Putamen (tissue), 1 donor: ENCODE data around the gene S100A8.

ENCODE experiments used
- DNase-seq: peaks from one replicate; pipeline ENCODE4 v3.0.0-alpha.2; 2016; ENCODE audit warnings: low spot score

Gene S100A8

DNA sequence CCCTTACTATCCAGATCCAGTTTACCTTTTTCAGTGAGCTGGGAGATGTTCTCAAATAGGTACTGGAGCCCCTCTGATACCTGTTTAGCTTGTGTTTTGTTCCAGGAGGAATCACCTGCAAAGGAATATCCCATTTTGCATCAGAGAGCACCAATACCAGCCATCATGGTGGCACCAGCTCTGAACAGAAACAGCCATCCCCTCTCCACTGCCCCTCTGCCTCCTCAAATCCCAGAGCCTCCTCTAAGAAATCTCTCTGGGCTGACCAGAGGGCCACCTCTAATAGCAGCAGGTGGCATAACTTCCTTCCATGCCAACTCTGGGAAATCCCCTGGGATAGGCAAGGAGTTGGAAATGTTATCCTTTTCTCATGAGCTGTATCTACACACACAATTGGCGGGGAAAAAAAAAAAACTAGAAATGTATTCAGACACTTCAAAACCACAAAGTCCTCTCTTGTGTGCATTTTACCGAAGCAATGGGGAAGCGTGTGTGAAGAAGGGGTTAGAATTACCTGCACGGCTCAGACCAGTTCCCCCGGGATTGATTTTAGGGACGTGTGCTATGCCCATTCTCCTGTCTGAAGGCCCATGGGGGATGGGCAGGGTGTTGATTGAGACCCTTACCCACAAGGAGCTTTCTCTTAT lies 44.7 kb downstream of the S100A8 start:
- no peak for DNase-seq

DNA sequence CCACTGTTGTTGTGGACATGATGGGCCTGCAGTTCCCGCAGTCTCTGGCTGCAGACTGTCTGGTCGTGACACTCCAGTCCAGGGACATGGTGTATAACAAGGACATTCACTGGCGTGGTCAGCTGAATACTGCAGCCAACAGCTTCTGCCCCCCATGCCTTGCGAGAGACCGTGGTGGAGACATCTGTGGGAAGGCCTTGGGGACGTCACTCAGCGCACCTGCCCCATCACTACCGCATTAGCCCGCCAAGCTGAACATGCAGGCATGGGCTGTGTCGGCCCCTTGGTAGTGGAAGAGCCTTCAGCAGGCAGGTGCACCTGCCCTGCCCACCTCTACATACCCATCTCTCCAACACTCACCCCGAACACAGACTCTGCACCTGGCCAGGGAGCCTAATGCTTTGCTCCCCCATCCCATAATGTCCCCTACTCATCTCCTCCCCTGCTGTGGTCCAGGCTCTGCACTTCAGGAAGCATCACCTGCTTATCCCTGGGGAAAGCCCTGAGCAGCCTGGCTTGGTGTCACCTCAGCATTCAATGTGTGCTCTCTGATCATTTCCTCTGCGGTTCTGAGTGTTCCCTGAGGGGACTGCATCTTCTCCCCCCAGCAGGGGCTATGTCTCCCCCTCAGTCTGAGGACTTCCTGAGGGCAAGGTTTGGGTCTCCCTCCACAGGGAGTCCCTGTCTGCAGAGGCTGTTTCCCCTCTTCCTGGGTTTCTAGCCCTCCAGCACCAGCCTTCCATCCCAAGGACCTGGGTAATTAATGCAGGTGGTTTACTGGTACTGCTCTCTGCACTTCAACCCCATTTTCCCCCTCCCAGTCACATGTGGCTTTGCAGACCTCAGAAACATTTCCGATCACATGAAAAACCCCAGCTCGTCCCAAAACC lies 45.4 kb downstream of the S100A8 start:
- DNase-seq: no peak

DNA sequence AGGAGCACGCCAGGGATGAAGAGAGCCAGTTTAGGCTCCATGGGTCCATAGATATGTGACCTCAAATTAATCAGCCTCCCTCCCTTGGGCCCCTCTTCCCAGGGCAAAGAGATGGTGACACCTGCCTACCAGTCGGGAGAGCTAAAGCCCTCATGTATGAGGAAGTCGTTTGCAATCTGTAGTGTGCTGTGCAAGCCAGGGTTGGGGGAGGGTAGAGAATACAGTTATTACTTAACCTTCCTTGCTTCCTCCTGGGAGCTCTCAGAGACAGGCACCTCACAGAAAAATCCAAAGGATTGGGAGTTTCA lies 46.2 kb downstream of the S100A8 start:
- no peak for DNase-seq

DNA sequence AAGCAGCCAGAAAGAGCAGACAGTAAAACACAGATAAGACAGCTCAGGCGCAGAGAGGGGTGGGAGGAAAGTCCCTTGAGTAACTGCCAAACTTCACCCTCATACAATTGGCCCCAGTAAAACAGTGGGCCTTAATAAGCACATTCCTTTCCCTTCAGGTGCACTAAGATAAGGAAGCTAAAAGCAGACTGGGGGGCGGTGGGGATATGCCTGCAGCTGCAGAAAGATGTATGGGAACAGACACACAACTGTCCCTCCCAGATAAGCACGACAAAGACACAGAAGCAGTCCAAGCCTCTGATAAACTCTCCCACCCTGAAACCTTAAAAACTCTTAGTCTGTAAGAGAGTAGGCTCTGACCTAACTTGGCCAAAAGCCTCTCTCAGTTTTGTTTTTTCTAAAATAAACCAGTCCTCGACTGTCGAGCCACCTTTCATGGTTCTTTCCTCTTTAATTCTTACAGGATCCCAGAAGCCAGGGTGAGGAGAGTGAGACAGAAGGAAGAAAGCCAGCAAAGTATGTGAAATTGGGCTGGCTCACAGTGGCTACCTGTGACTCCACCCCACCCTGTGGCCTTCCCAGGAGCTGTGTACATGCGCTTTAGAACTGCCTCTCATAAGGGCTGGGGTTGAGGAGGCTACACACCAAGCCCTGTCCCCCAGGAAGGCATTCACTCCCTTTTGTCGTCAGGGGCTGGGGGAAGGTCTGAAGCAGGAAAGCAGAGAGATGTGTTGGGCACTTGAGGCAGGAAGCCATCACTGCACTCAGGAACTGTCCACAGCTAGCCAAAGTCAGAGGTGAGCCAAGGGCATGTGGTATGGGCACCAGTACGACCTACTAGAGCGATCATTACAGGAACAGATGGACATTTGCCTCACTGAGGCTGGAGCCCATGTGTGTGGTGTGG lies 46.8 kb downstream of the S100A8 start:
- no peak for DNase-seq

- DNase-seq: no peak
Measured at GRCh38 chr1:153343040-153343681, 47.7 kb downstream of the S100A8 start.

DNA sequence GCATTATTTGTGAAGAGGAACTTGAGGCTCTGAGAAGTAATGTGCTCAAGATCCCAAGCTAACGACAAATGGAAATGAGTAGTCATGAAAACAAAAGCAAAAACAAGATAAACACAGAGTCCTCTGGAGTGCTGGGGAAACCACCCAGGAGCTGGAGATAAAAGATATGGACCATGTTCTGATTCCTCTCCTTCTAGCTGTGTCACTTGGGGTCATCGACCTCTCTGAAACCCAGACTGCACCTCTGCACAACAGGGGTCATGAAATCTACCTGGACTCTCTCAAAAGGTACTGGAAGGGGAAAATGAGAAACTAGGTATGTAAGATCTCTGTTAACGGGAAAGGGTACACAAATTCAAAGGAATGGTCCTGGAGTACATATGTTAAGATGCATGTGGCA lies 48.7 kb downstream of the S100A8 start:
- no peak for DNase-seq

DNA sequence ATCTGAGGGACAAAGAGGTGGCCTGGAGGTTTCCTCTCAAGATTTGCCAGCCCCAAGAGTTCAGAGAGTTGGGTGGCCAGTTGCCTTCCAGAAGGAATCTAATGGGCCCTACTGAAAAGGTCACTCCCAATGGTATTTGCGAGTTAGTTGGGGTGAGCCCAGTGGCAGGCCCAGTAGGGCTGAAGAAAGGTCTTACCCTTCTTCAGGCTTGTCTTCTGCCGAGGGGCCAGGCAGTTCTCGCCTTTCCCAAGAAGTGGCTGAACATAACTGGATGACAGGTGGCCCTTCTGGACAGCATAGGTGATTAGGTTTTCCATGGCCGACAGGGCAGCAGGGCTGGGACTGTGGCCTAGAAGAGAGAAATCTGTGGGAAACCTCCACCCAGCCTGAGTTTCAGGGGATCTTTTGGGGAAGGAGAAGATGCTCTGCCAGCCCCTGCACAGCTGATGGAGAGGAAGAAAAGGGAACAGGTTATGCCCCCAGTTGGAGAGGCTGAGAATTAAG lies 49.4 kb downstream of the S100A8 start:
- DNase-seq: no peak

DNA sequence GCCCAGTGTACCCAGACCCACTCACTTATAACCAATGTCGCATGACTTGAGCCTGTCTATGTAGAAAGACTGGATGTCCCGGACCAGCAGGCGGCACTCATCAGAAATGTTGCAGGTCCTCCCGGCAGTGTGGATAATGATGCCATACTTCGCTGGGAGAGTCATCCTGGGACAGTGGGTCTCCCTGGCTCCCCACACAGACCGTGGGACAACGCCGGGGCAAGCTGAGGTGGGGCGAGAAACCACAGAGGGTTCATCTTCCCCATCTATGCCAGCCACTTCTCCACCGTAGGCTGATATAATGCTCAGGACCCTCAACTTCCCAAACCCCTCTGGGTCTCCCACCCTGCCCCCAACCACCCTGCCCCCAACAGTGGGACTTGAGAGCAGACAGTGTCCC lies 50.5 kb downstream of the S100A8 start:
- no peak for DNase-seq
